Measurements from ENCODE around the gene IGFBP4.

The IGFBP4 gene

DNA sequence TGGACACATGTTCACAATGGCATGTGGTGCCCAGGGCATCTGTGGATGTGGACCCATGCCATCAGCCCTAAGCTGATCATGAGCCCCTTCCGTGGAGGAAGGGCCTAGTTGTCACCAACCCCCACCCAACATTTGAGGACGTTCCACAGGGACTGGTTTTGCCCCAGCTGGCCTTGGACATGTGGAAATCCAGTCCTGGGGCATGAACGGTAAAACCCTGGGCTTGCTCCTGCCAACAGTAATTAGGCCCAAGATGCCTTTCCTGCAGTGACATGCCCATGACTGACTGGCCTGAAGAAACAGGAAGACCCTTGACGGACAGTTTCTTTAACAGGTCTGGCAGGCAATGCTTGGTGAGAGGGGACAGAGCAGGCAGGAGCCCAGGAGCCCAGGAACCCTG, 50.4 kb downstream of the IGFBP4 start:
- DNase-seq = no peak

GRCh38 chr17:40495140-40495539, 51.9 kb downstream of the IGFBP4 start:
- DNase-seq = no peak

DNA sequence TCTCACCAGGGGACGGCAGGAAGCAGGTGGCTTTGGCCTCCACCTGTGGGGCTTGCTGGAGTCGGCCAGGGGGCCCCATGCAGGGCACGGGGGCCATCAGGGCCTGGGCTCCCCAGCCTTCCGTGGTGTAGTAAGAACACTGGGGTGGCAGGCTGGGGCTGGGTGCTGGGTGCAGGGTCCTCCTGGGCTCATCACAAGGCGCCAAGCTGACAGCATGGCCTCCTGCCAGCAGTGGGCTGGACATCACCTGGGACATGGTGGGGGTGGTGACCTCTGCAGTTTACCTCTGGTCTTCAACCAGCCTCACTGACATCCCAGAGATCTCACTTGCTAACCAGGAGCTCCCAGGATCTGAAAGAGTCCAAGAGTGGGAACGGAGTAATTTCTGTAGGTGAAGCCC, 52.9 kb downstream of the IGFBP4 start:
- DNase-seq = no peak

- DNase-seq = no peak
Observed at GRCh38 chr17:40496634-40497420, 53.6 kb downstream of the IGFBP4 start.

DNA sequence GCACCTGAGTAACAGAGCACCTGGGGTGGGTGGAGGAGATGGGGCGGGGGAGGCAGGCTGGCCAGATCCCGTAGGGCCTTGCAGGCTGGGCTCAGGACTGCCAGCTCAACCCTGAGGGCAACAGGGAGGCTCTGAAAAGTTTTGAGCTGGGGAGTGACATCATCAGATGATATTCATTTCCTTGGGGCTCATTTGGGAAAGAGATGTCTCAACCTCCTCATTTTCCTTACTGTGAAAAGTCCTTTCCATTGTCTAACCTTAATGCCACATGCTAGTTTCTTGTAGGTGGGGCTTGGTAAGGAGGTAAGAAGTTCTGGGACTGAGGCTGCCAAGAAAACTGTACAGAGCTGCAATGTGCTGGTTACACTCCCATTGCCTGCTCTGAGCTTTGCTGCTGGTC, 54.4 kb downstream of the IGFBP4 start:
- no peak for DNase-seq

DNA sequence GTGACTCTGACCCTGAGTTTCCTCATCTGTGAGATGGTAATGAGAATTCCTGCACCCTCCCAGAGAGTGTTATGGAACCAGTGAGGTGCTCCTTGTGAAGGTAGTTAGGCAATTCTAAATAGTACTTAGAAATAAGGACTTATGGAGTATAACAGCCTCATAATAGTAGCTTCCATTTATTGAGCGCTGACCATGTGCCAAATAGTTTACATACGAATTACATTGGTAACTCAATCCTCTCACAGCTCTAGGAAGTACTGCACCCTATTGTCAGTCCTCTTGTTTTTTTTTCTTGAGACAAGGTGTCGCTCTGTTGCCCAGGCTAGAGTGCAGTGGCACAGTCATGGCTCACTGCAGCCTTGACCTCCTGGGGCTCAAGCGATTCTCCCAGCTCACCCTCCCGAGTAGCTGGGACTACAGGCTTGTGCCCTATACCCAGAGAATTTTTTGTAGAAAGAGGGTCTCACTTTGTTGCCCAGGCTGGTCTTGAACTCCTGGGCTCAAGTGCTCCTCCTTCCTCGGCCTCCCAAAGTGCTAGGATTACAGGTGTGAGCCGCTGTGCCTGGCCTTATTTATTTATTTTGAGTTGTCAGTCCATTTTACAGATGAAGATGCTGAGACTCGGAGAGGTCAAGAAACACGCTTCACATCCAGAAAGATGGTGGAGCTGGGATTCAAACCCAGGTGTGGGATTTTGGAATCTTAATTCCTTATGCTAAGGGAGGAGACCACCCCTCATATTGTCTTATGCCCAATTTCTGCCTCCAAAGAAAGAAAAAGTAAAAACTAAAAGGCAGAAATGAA, 55.2 kb downstream of the IGFBP4 start:
- DNase-seq = no peak

- DNase-seq = no peak
Observed at GRCh38 chr17:40499551-40500189, 56.4 kb downstream of the IGFBP4 start.

DNA sequence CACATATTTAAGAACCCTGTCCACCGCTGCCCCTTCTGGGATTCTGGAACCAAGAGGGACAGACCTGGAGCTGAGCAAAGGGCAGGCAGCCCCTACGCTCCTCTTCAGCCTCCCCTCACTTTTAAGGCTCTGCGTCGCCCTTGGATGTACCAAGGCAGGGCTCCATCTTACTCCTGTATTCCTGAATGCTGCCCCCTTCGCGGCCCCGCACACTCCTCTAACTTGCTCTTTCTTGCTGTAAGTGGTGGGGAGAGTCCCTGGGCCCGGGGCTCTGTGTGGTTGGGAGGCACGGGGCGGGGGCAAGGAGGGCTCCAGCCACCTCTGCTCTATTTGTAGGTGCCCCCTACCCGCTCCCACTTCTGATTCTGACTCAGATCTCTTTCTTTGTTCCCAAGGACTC, 56.9 kb downstream of the IGFBP4 start:
- no peak for DNase-seq

DNA sequence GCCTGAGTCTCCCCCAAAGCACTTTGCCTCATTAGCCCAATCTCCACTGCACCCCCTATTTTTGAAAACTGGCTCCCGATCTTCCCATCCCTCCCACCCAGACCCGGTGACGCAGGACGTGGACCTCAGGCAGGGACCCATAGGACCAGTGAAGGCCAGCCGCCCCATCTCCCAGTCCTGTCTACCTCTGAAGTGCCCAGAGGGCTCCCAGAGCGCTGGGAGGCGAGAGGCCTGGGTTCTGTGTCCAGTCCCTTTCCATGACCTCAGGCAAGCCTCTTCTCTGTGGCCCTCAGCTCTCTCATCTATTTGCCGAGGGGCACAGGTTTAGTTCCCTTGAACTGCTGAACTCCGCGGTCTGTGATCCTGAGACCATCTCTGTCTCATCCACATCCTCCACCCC, 57.5 kb downstream of the IGFBP4 start:
- DNase-seq = no peak

GRCh38 chr17:40501499-40501911, 58.3 kb downstream of the IGFBP4 start, which contains the start of gene TNS4:
Gene TNS4, minus strand, starts transcription at chr17:40501623. Its CDS starts 5,198 bp downstream, at chr17:40496425.
- no peak for DNase-seq

DNA sequence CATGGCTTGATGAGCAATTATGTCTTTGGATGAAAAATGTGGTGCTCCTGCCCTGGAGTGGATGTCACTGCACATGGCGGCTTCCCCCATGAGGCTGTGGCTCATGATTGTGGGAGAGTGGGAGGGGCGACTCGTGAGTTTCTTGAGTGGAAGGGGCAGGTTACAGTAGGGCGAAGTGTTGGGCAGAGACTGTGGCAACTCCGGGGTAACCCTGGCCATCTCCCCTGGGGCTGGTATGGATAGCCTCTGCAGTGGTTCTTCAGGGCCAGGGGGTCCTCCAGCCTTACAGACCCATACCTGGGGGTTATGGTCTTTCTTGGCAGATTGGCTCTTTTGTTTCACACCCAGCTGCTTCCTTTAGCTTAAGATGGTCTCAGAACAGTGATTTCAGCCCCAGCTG, 59.5 kb downstream of the IGFBP4 start:
- no peak for DNase-seq

GRCh38 chr17:40503154-40503553, 59.9 kb downstream of the IGFBP4 start:
- no peak for DNase-seq

DNA sequence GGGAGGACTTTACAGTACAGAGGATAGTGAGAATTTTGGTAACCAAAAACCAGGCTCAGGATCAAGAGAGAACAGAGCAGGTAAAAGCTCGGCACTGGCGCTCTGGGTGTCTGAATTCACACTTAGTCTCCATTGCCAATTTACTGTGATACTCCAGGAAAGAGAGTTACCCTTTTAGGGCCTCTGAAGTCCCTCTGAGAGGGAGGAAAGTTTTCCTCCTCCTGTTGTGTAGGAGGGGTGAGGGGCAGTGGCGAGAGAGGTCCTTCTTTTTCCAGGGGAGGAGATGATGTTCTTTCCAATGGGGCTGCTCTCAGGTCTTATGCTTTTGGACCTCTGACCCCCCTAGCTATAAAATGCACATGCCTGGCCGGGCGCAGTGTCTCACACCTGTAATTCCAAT, 63.5 kb downstream of the IGFBP4 start:
- DNase-seq = no peak
